Stimulated activated CD4-positive, alpha-beta T cell treated with anti-CD3 and anti-CD28 coated beads, Interleukin-15, amount 100 ng/mL, for 1 hour (primary cell): ENCODE results near the gene EXOC6B.

Experiments used
- DNase-seq, 2 donors: peaks; one replicate each; pipeline ENCODE4 v3.0.0-alpha.2; 2020; ENCODE audit warnings: low read depth in 1 of 2, low spot score in 1 of 2

Gene EXOC6B

DNA sequence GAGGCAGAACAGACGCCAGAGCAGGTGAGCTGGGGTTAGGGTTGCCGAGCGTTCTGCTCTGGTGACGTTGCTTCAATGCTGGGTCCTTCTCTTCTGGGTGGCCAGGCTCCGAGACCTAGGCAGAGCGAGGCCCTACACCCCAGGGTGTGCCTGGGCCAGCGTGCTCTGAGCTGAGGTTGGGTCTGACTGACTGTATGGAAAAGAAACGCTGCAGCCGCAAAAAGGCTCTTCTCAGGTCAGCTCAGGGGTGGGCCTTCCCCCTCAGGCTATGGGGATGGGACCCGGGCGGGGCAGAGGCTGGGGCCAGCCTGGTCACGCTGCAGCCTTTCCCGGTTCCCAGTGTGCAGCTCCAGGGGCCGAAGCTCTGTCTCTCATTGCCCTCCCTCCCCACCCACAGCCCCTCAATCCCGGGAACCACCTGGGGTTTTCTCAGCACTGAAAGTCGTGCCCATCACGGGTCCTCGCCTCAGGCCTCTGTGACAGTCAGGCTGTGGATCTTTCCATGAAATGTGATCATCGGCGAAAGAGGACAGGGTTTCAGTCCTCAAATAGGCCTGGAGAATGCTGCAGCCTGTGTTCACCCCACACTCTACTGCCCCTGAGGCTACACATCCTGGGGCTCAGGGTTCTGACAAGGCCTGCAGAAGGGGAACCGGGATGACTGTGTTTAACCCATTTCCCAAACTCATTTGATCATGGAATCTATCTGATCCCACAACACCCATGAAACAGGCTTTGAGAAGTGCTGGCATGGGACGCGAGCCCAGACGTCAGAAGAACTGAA, 697.6 kb downstream of the EXOC6B start:
- DNase-seq, result no peak

GRCh38 chr2:72127401-72128058, 698.3 kb downstream of the EXOC6B start:
- no peak for DNase-seq

- no peak for DNase-seq
These were observed 699.4 kb downstream of the EXOC6B start for GRCh38 chr2:72126186-72127100.
